Cerebellar nuclear complex (tissue), 1 donor: ENCODE results near the gene IL2RG.

Experiments
- DNase-seq, 2 experiments: peaks; one replicate each; lab custom pipeline; 2025; lab: John Stamatoyannopoulos, UW

The IL2RG gene

GRCh38 chrX:71111141-71111843, at the start of gene IL2RG:
TSS of gene IL2RG (minus strand) at chrX:71111577. CDS start at chrX:71111539, 38 bp downstream.
- DNase-seq = no peak

GRCh38 chrX:71160475-71160874, 49.1 kb upstream of the IL2RG start:
- DNase-seq = no peak

- DNase-seq = no peak
These were observed 48.0 kb upstream of the IL2RG start for GRCh38 chrX:71159335-71159734.

- no peak for DNase-seq
These were observed 47.2 kb upstream of the IL2RG start for GRCh38 chrX:71158603-71159002.

GRCh38 chrX:71154641-71155040, 43.3 kb upstream of the IL2RG start:
- no peak for DNase-seq

- DNase-seq = no peak
These were observed 42.8 kb upstream of the IL2RG start for GRCh38 chrX:71154196-71154595.

GRCh38 chrX:71151366-71151765, 40.0 kb upstream of the IL2RG start:
- DNase-seq = no peak

- DNase-seq = no peak
These were observed 36.9 kb upstream of the IL2RG start for GRCh38 chrX:71148278-71148663.

GRCh38 chrX:71147496-71148277, 36.3 kb upstream of the IL2RG start:
- no peak for DNase-seq

- peak in 1 of 2 experiments; percentile 9 for DNase-seq
These were observed 33.3 kb upstream of the IL2RG start, which contains the start of gene NLGN3 for GRCh38 chrX:71144651-71145050. TSS of gene NLGN3 (plus strand) at chrX:71144841. CDS start at chrX:71147750, 2,909 bp downstream.

- DNase-seq = no peak
These were observed 32.1 kb upstream of the IL2RG start for GRCh38 chrX:71143508-71143907.

GRCh38 chrX:71140440-71140839, 29.1 kb upstream of the IL2RG start:
- no peak for DNase-seq

GRCh38 chrX:71131510-71131909, 20.1 kb upstream of the IL2RG start:
- DNase-seq = no peak

GRCh38 chrX:71128915-71129765, 17.8 kb upstream of the IL2RG start:
- DNase-seq = no peak

GRCh38 chrX:71128166-71128833, 16.9 kb upstream of the IL2RG start:
- DNase-seq = no peak

GRCh38 chrX:71118985-71119535, 7.7 kb upstream of the IL2RG start:
- DNase-seq = no peak

GRCh38 chrX:71118032-71118984, 6.9 kb upstream of the IL2RG start, which contains the start of gene MED12:
TSS of gene MED12 (plus strand) at chrX:71118596. CDS start at chrX:71118755, 159 bp downstream.
- DNase-seq = peak; percentile 13 to 68

- DNase-seq = no peak
These were observed 6.0 kb upstream of the IL2RG start for GRCh38 chrX:71117358-71117757.

- no peak for DNase-seq
These were observed 599 bp upstream of the IL2RG start for GRCh38 chrX:71111921-71112431.

- DNase-seq = no peak
These were observed 2.3 kb downstream of the IL2RG start for GRCh38 chrX:71109051-71109450.
